Stomach smooth muscle (tissue), 2 donors: Measurements from ENCODE around the gene CNP.

ENCODE experiments used
- H3K27ac ChIP-seq: one replicate; pipeline ENCODE4 v1.7.0; 2013; ENCODE audit warnings: mild to moderate bottlenecking, low read length, inconsistent platforms
- H3K27me3 ChIP-seq, 2 donors: one replicate each; pipeline ENCODE4 v1.7.0; 2013; ENCODE audit warnings: low read length in 2 of 2; ENCODE audit not compliant: insufficient read depth in 2 of 2, control insufficient read depth in 1 of 2
- H3K36me3 ChIP-seq, 2 donors: one replicate each; pipeline ENCODE4 v1.7.0; 2013; ENCODE audit warnings: low read length in 2 of 2; ENCODE audit not compliant: control insufficient read depth in 2 of 2, insufficient read depth in 2 of 2
- H3K4me1 ChIP-seq: one replicate; pipeline ENCODE4 v1.7.0; 2013; ENCODE audit warnings: low read length; ENCODE audit not compliant: control insufficient read depth, insufficient read depth
- H3K4me3 ChIP-seq, 2 donors: one replicate each; pipeline ENCODE4 v1.7.0; 2013; ENCODE audit warnings: low read length in 2 of 2
- H3K9ac ChIP-seq, 2 donors: one replicate each; pipeline ENCODE4 v1.7.0; 2013; ENCODE audit warnings: low read length in 2 of 2, mild to moderate bottlenecking in 1 of 2
- H3K9me3 ChIP-seq, 2 donors: one replicate each; pipeline ENCODE4 v1.7.0; 2013; ENCODE audit warnings: low read length in 2 of 2; ENCODE audit not compliant: control insufficient read depth in 2 of 2
- donor health status: healthy.
- donor health status: Pancreatic carcinoma.

The CNP gene

DNA sequence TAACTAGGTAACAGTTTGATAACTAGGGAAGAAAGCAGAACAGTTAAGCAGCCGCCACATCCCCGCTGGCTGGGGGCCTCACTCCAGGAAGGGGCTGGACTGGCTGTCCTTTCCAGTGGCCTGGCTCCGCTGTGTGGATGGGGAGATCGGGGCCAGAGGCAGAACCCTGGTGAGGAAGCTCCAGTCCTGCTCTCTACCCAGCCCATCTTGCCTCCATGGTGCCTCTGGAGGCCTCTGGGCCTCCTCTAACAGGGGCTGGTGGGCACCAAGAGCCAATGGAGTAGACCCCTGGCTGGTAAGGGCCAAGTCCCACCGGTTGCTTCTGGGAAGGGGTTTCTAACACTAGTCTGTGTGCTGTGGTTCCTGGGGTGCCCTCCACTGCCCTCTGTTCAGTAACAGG lies 8.1 kb downstream of the CNP start:
- peaks cover 51 to 57% of the 10 kb centered on the region in 2 donors for H3K36me3 ChIP-seq
- H3K4me1 ChIP-seq: peaks cover 27% of the 10 kb centered on the region
- H3K4me3 ChIP-seq: no peak overlapping the region
- H3K9ac ChIP-seq: no peak overlapping the region
- H3K9me3 ChIP-seq: no peaks in the 10 kb centered on the region
- no peak overlapping the region for H3K27ac ChIP-seq
- no peaks in the 10 kb centered on the region for H3K27me3 ChIP-seq

DNA sequence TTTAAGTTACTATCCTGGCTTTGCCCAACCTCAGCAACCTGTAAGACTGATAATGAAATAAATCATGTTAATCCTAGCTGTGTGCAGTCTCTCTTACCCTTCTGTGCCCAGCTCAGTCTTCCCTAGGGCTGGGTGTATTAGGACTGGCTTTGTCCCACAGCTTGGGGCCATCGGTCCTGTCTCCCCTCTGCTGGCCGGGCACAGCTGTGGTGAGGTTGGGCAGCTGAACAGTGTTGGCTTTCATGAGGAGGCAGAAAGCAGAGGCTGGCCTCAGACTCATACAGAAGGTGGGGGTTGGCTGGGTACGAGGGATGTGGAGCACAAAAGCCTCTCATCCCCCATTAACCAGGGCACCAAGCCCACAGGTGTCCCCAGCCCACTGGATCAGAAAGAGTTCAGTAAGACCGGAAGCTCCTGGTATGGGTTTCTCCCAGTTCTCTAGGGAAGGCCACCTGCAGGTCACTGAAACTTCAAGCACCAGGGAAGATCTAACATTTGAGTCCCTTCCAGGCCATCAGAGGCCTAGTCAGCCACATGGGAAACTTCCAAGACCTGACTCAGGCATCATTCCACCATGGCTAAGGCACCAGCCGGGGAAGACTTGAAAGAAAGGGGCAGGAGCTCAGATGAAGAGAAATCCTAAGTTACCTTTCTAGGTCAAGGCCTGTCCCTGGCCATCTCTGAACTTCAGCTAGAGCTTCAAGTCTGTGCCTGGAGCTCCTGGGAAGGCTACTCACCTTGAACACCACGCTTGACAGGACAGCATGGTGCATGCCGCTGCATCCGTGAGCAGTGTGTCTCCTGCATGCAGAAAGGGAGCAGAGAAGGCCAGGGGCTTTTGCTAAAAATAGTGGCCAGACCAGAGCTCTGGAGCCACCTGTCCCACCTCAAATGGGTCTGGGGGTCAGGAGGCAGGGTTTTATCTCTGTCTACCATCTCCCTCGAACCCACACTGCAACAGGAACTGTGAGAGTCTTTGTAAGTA lies 8.8 kb downstream of the CNP start:
- Histone ChIP-seq H3K4me1 (peaks cover 27% of the 10 kb centered on the region), H3K27me3 (no peaks in the 10 kb centered on the region)

DNA sequence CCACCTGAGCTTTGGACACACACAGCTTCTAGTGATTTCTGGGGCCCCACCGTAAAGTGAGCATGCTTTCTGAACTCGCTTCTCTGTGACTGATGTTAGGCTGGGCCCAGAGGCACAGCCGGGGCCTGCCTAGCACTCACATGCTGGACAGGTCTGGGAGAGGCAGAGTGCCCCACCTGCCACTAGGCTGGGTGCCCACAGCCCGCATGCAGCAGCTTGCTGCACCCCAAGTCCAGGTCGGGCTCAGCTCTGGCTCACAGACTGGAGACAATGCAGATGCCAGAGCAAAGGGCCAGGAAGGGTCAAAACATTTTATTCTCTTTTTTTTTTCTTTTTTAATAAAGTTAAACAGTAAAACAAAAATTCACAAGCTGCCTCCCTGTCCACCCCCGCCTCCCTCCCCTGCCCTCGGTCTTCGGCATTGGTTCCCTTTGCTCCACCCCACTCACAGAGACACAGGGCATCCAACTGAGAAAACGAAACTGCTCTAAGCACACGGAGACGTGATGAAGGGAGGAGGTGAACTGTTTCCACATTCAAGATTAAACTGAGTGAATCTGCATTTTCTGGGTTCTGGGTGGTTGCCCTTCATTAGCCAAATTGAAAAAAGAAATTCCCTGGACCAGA lies 9.7 kb downstream of the CNP start:
- Histone ChIP-seq H3K9me3 (no peaks in the 10 kb centered on the region), H3K4me1 (peaks cover 23% of the 10 kb centered on the region), H3K36me3 (peaks cover 47 to 62% of the 10 kb centered on the region in 2 donors), H3K4me3 (peak overlapping the region in 1 of 2 donors; percentile 35), H3K9ac (peak overlapping the region in 1 of 2 donors; percentile 37), H3K27ac (peak overlapping the region; percentile 67), H3K27me3 (no peaks in the 10 kb centered on the region)

More for the DNA sequence above, 8.8 kb downstream of the CNP start:
- Histone ChIP-seq H3K9ac (peak overlapping the region in 1 of 2 donors; percentile 15), H3K36me3 (peaks cover 51 to 60% of the 10 kb centered on the region in 2 donors), H3K9me3 (no peaks in the 10 kb centered on the region), H3K27ac (peak overlapping the region; percentile 67), H3K4me3 (no peak overlapping the region)

DNA sequence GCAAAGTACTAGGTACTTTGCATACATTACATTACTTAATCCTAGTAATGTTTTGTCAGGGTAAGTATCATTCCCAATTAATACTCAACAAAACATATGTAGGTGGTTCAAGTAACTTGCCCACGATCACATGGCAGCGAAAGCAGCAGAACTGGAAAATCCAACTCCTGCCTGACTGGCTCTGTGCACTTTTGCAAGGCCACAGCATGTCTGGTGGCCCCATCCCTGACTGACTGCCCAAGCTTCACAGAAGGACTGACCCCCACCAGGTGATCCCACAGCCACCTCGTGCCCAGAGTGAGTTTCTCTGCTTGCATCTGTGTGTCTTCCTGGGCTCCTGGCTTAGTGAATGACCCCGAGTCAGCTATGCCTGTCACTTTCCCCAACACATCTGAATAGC lies 11.4 kb downstream of the CNP start:
- Histone ChIP-seq H3K9ac (no peak overlapping the region), H3K9me3 (no peaks in the 10 kb centered on the region), H3K36me3 (peaks cover 45 to 61% of the 10 kb centered on the region in 2 donors), H3K27me3 (no peaks in the 10 kb centered on the region), H3K4me1 (peaks cover 14% of the 10 kb centered on the region), H3K4me3 (no peak overlapping the region), H3K27ac (no peak overlapping the region)

- Histone ChIP-seq H3K9ac (no peak overlapping the region), H3K4me3 (no peak overlapping the region), H3K27me3 (no peaks in the 10 kb centered on the region), H3K36me3 (peaks cover 49 to 56% of the 10 kb centered on the region in 2 donors), H3K4me1 (no peaks in the 10 kb centered on the region), H3K9me3 (no peaks in the 10 kb centered on the region), H3K27ac (peak overlapping the region; percentile 24)
Measured at GRCh38 chr17:41982026-41982760, 15.6 kb downstream of the CNP start.

DNA sequence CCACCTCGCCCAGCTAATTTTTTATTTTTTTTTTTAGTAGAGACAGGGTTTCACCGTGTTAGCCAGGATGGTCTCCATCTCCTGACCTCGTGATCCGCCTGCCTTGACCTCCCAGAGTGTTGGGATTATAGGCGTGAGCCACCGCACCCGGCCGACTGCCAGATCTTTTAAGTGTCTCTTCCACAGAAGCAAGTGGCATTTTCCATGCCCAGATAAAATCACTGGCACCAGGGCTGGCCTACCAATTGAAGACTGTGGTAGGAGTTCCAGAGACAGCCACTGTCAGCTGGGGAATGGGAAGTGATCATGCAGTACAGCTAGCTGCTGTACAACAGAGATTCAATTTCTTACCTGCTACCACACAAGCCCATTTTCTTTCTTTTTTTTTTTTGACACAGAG lies 17.9 kb downstream of the CNP start:
- no peak overlapping the region for H3K27ac ChIP-seq
- no peak overlapping the region for H3K9ac ChIP-seq
- H3K4me3 ChIP-seq: no peak overlapping the region
- H3K4me1 ChIP-seq: no peaks in the 10 kb centered on the region
- H3K36me3 ChIP-seq: peaks cover 59 to 69% of the 10 kb centered on the region in 2 donors
- H3K9me3 ChIP-seq: no peaks in the 10 kb centered on the region
- no peaks in the 10 kb centered on the region for H3K27me3 ChIP-seq

- no peaks in the 10 kb centered on the region for H3K9me3 ChIP-seq
- H3K9ac ChIP-seq: no peak overlapping the region
- no peak overlapping the region for H3K4me3 ChIP-seq
- H3K27ac ChIP-seq: no peak overlapping the region
- H3K4me1 ChIP-seq: no peaks in the 10 kb centered on the region
- no peaks in the 10 kb centered on the region for H3K27me3 ChIP-seq
- H3K36me3 ChIP-seq: peaks cover 69% of the 10 kb centered on the region in 2 donors
Measured at GRCh38 chr17:41985919-41986318, 19.3 kb downstream of the CNP start.

- Histone ChIP-seq H3K27ac (no peak overlapping the region), H3K4me1 (no peaks in the 10 kb centered on the region), H3K36me3 (peaks cover 68 to 69% of the 10 kb centered on the region in 2 donors), H3K9ac (no peak overlapping the region), H3K4me3 (no peak overlapping the region), H3K9me3 (no peaks in the 10 kb centered on the region), H3K27me3 (no peaks in the 10 kb centered on the region)
Measured at GRCh38 chr17:41986634-41987033, 20.0 kb downstream of the CNP start.

- no peak overlapping the region for H3K27ac ChIP-seq
- no peak overlapping the region for H3K4me3 ChIP-seq
- H3K27me3 ChIP-seq: no peaks in the 10 kb centered on the region
- H3K9ac ChIP-seq: no peak overlapping the region
- no peaks in the 10 kb centered on the region for H3K9me3 ChIP-seq
- peaks cover 68 to 69% of the 10 kb centered on the region in 2 donors for H3K36me3 ChIP-seq
- peaks cover 2% of the 10 kb centered on the region for H3K4me1 ChIP-seq
Measured at GRCh38 chr17:41987642-41988041, 21.0 kb downstream of the CNP start.

DNA sequence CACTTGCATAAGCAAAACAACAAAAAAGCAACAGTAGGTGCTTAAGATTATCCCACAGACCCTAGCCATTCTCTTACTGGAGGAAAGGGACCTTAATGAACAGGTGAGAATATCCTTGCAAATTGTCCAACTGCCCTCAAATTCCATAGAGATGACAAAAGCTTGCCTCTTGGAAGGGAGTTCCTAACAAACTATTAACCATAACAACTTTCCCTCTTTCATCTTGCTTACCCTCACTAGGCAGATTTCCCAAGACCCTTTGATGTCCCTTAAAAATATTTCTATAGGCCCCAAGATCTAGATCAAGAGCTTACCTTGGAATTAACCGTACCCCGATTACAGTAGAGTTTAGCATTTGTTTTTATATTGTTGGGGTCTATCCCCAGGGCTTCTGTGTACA lies 21.8 kb downstream of the CNP start:
- H3K36me3 ChIP-seq: peaks cover 66 to 72% of the 10 kb centered on the region in 2 donors
- H3K27me3 ChIP-seq: no peaks in the 10 kb centered on the region
- H3K9ac ChIP-seq: no peak overlapping the region
- no peak overlapping the region for H3K4me3 ChIP-seq
- no peaks in the 10 kb centered on the region for H3K9me3 ChIP-seq
- H3K4me1 ChIP-seq: peaks cover 2% of the 10 kb centered on the region
- no peak overlapping the region for H3K27ac ChIP-seq
